ENCODE results near the gene DNER.

The DNER gene

GRCh38 chr2:229642371-229642770 is 72.0 kb downstream of the DNER start:
- Histone ChIP-seq H2AFZ (ENCODE audit: low read length) (no peak overlapping the region), H3F3A (ENCODE audit: insufficient read depth, low read length) (no peaks in the 10 kb centered on the region), H3K4me3 (ENCODE audit: low read depth, low read length, poor library complexity, severe bottlenecking) (no peak overlapping the region), H4K20me1 (ENCODE audit: insufficient read depth, low read length) (no peaks in the 10 kb centered on the region), H3K27me3 (ENCODE audit: insufficient read depth, low read length) (no peaks in the 10 kb centered on the region), H3K9me3 (ENCODE audit: low read length) (no peaks in the 10 kb centered on the region), H3K79me2 (ENCODE audit: insufficient read depth, low read length) (no peaks in the 10 kb centered on the region), H3K9ac (ENCODE audit: low read length) (no peak overlapping the region), H3K4me1 (ENCODE audit: insufficient read depth, low read length, severe bottlenecking) (no peaks in the 10 kb centered on the region), H3K9me2 (ENCODE audit: low read depth, low read length) (no peaks in the 10 kb centered on the region), H3K36me3 (ENCODE audit: insufficient read depth, low read length) (no peaks in the 10 kb centered on the region), H3K4me2 (ENCODE audit: low read length) (no peak overlapping the region), H3K27ac (ENCODE audit: low read depth, low read length, poor library complexity, severe bottlenecking) (no peak overlapping the region)
- TF ChIP-seq EZH2 (IDR thresholded peaks at IDR 0.05; ENCODE audit: borderline replicate concordance, low read length), result no peak
- TF ChIP-seq CTCF (IDR thresholded peaks at IDR 0.05; ENCODE audit: low read length), result no peak

- H3K4me2 ChIP-seq (ENCODE audit: low read length), result no peak overlapping the region
- H3K9ac ChIP-seq (ENCODE audit: low read length), result no peak overlapping the region
- H3K4me1 ChIP-seq (ENCODE audit: insufficient read depth, low read length, severe bottlenecking), result no peaks in the 10 kb centered on the region
- H2AFZ ChIP-seq (ENCODE audit: low read length), result no peak overlapping the region
- no peak overlapping the region for H3K4me3 ChIP-seq (ENCODE audit: low read depth, low read length, poor library complexity, severe bottlenecking)
- no peaks in the 10 kb centered on the region for H3K36me3 ChIP-seq (ENCODE audit: insufficient read depth, low read length)
- H3K9me3 ChIP-seq (ENCODE audit: low read length), result no peaks in the 10 kb centered on the region
- no peaks in the 10 kb centered on the region for H3K27me3 ChIP-seq (ENCODE audit: insufficient read depth, low read length)
- no peaks in the 10 kb centered on the region for H3K9me2 ChIP-seq (ENCODE audit: low read depth, low read length)
- no peaks in the 10 kb centered on the region for H4K20me1 ChIP-seq (ENCODE audit: insufficient read depth, low read length)
- H3K27ac ChIP-seq (ENCODE audit: low read depth, low read length, poor library complexity, severe bottlenecking), result no peak overlapping the region
- no peak for TF ChIP-seq EZH2 (IDR thresholded peaks at IDR 0.05; ENCODE audit: borderline replicate concordance, low read length)
- TF ChIP-seq CTCF (IDR thresholded peaks at IDR 0.05; ENCODE audit: low read length), result no peak
- no peaks in the 10 kb centered on the region for H3F3A ChIP-seq (ENCODE audit: insufficient read depth, low read length)
- no peaks in the 10 kb centered on the region for H3K79me2 ChIP-seq (ENCODE audit: insufficient read depth, low read length)
Measured at GRCh38 chr2:229641676-229642075, 72.7 kb downstream of the DNER start.

DNA sequence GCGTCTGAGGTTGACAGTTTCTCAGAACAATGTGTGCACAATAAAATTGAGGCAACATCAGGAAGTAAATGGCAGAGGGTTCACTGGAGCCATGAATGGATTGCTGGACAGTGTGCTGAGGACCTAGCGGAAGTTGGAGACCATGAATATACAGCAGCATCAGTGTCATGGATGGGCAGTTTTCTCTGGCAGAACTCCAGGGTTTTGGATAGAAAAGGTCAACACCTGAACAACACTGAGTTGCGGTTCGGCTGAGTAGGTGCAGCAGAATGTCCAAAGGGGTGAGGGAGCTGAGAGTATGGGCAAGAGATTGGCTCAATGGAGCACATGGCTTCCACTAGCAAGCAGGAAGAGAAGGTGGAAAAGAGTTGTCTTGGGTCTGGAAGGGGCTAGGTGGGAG is 73.7 kb downstream of the DNER start:
- H3K4me3 ChIP-seq (ENCODE audit: low read depth, low read length, poor library complexity, severe bottlenecking), result no peak overlapping the region
- TF ChIP-seq EZH2 (IDR thresholded peaks at IDR 0.05; ENCODE audit: borderline replicate concordance, low read length) (no peak), CTCF (IDR thresholded peaks at IDR 0.05; ENCODE audit: low read length) (no peak)
- no peaks in the 10 kb centered on the region for H3K27me3 ChIP-seq (ENCODE audit: insufficient read depth, low read length)
- no peaks in the 10 kb centered on the region for H3F3A ChIP-seq (ENCODE audit: insufficient read depth, low read length)
- H2AFZ ChIP-seq (ENCODE audit: low read length), result no peak overlapping the region
- H3K27ac ChIP-seq (ENCODE audit: low read depth, low read length, poor library complexity, severe bottlenecking), result no peak overlapping the region
- H3K4me2 ChIP-seq (ENCODE audit: low read length), result no peak overlapping the region
- H3K36me3 ChIP-seq (ENCODE audit: insufficient read depth, low read length), result no peaks in the 10 kb centered on the region
- no peaks in the 10 kb centered on the region for H3K4me1 ChIP-seq (ENCODE audit: insufficient read depth, low read length, severe bottlenecking)
- no peaks in the 10 kb centered on the region for H3K79me2 ChIP-seq (ENCODE audit: insufficient read depth, low read length)
- no peak overlapping the region for H3K9ac ChIP-seq (ENCODE audit: low read length)
- H3K9me2 ChIP-seq (ENCODE audit: low read depth, low read length), result no peaks in the 10 kb centered on the region
- no peaks in the 10 kb centered on the region for H4K20me1 ChIP-seq (ENCODE audit: insufficient read depth, low read length)
- no peaks in the 10 kb centered on the region for H3K9me3 ChIP-seq (ENCODE audit: low read length)
